ENCODE results near the gene PCBD2. TPM values are rescaled to one million over a fixed set of nuclear protein-coding genes. Genes with fewer than 3 reads are reported as not detected.

The PCBD2 gene

DNA sequence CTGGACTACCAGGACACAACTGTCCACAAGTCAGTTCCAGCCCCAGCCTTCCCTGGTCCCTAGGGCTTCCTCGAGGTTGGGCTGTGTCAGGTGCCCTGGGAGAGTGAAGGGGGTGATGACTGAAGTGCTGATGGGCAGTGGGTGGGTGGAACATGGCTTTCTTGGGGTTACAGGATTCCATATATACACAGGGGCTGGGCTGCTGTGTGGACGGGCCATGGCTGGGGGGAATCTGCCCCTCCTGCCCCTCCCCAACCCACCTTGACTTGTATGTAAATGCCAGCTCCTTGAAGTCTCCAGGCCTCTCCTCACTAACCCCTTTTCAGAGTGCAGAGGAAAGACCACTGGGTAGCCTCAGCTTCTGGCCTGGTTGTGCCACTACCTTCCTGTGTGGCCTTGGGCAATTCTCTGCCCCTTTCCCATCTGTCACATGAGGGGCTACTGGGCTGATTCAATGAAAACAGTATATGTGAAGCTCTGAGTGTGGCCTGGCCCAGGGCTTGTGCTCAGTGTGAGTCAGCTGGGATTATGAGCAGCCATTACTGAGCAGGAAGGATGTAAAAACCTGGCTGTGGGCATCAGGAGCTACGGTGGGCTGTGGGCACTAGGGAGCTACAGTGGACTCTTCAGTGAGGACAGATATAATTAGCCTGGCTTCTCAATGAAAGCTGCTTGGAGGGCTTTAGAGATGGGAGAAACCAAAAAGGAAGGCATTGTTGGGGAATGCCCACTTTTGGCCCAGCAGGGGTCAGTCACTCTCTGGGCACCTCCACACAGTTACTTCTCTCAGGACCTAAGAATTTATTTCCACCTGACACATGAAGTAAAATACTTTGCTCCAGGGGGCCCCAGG, 105.8 kb downstream of the PCBD2 start:
- no peaks in the 10 kb centered on the region for H3K4me1 ChIP-seq (ENCODE audit: control insufficient read depth, insufficient read depth, low read length)
- no peak overlapping the region for H3K4me3 ChIP-seq (ENCODE audit: low read length)
- no peaks in the 10 kb centered on the region for H3K36me3 ChIP-seq (ENCODE audit: insufficient read depth, low read length)
- H3K27me3 ChIP-seq (ENCODE audit: control insufficient read depth, insufficient read depth, low read length) = no peaks in the 10 kb centered on the region
- no peaks in the 10 kb centered on the region for H3K9me3 ChIP-seq (replicated peaks; ENCODE audit: low read length)
- no peak overlapping the region for H3K9ac ChIP-seq (ENCODE audit: low read depth, low read length)
- H3K4me2 ChIP-seq (ENCODE audit: low read length) = no peak overlapping the region

DNA sequence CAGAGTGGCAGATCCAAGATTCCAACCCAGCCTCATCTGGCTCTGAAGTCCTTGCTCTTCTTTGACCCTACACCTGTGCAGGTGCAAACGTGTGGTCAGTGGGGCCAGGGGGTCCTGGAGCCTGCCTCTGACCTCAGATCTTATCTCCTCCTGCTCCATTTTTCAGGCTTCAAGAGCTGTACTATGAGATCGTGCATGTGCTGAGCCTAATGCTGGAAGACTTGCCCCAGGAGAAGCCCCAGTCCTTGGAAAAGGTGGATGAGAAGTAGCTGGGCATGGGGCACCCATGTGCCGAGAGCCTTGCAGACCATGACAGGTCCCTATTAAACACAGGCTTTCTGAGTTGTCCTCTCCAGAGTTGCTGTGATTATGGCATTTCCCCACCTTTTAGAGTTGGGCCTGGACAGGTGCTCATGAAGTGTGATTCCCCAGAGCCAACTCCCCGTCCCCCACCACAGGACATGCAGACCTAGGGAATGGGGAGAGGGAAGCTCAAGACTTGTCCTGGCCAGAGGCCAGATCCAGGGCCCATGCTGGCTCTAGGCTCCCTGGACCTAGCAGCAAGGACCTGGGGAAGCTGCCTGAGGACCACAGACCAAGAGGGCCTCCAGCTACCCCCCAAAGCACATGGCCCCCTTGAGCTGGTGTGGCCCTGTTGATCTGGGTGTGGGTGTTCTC, 106.6 kb downstream of the PCBD2 start:
- Histone ChIP-seq H3K4me2 (ENCODE audit: low read length) (no peak overlapping the region), H3K36me3 (ENCODE audit: insufficient read depth, low read length) (no peaks in the 10 kb centered on the region), H3K9ac (ENCODE audit: low read depth, low read length) (no peak overlapping the region), H3K9me3 (replicated peaks; ENCODE audit: low read length) (no peaks in the 10 kb centered on the region), H3K27me3 (ENCODE audit: control insufficient read depth, insufficient read depth, low read length) (peaks cover under 1% of the 10 kb centered on the region), H3K4me1 (ENCODE audit: control insufficient read depth, insufficient read depth, low read length) (no peaks in the 10 kb centered on the region), H3K4me3 (ENCODE audit: low read length) (no peak overlapping the region)

DNA sequence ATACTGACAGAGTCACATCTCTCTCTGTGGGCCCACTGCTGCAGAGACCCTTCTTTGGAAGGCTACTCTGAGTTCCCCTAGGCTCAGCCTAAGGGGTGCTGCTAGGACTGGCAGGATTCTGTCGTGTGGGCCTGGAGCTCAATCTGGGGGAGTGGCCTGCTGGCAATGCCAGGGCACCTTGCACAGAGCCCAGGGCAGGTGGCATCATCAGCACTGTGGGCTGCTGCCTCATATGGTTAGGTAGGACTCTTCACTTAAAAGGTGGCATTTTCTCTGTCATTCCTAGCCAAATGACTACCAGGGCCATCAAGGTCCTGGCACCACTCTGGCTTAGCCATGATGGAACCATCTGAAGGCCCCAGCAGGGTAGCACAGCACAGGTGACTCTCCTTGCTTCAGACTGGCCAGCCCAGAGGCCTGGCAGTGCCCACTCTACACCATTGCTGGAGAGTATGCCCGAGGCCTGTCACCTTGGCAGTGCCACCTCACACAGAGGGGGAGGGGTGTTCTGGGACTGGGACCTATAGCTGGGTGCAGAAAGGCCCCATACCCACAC, 107.2 kb downstream of the PCBD2 start:
- Histone ChIP-seq H3K9me3 (replicated peaks; ENCODE audit: low read length) (no peaks in the 10 kb centered on the region), H3K9ac (ENCODE audit: low read depth, low read length) (no peak overlapping the region), H3K27me3 (ENCODE audit: control insufficient read depth, insufficient read depth, low read length) (peaks cover 5% of the 10 kb centered on the region), H3K4me1 (ENCODE audit: control insufficient read depth, insufficient read depth, low read length) (no peaks in the 10 kb centered on the region), H3K4me3 (ENCODE audit: low read length) (no peak overlapping the region), H3K36me3 (ENCODE audit: insufficient read depth, low read length) (no peaks in the 10 kb centered on the region), H3K4me2 (ENCODE audit: low read length) (no peak overlapping the region)

Small RNA genes within 50 kb of the gene (small RNA-seq; reads per million reads assigned to genes)
- gene MIR4461 = not detected
- gene MTND3P25 = not detected
- gene MTND4LP30 = not detected
